WTC11 (cell line): ENCODE data around the gene LYZL4. TPM values are rescaled to one million over a fixed set of nuclear protein-coding genes. Genes with fewer than 3 reads are reported as not detected.
A peak's percentile ranks its signal among the peaks of the same experiment; 100 is the strongest.

ENCODE experiments used
- ATAC-seq: fragments of 200-7000 bp; cut with Tn5 transposase; 2 replicates; pipeline ENCODE4 v1.10.0; 2021; ENCODE audit warnings: mild to moderate bottlenecking, moderate library complexity
- CTCF ChIA-PET: fragments of 300-600 bp; sonication (Branson Sonifier 250); formaldehyde crosslinking; loops from one replicate; lab custom pipeline; 2021; ENCODE audit warnings: antibody characterized with exemption; lab: Charles Lee
- POLR2A ChIA-PET: fragments of 350-600 bp; sonication (Branson Sonifier 250); formaldehyde crosslinking; loops from one replicate; lab custom pipeline; 2021; ENCODE audit warnings: antibody characterized with exemption; lab: Charles Lee
- DNase-seq: peaks from one replicate; pipeline ENCODE4 v3.0.0; 2021; ENCODE audit warnings: low spot score
- H3K27ac Mint-ChIP-seq: 2 replicates; pipeline ENCODE4 v1.8.0; 2021; ENCODE audit warnings: mixed read lengths
- H3K27me3 Mint-ChIP-seq: 2 replicates; pipeline ENCODE4 v1.8.0; 2021; ENCODE audit warnings: low read depth, mild to moderate bottlenecking, moderate library complexity, mixed read lengths
- H3K36me3 Mint-ChIP-seq: 2 replicates; pipeline ENCODE4 v1.8.0; 2021; ENCODE audit warnings: mixed read lengths
- H3K4me1 Mint-ChIP-seq: 2 replicates; pipeline ENCODE4 v1.8.0; 2022; ENCODE audit warnings: mixed read lengths
- H3K4me3 Mint-ChIP-seq: 2 replicates; pipeline ENCODE4 v1.8.0; 2021; ENCODE audit warnings: mild to moderate bottlenecking, moderate library complexity, mixed read lengths
- H3K9me3 Mint-ChIP-seq: 2 replicates; pipeline ENCODE4 v1.8.0; 2021; ENCODE audit warnings: mixed read lengths
- ATF1 ChIP-seq: sonication (generic); formaldehyde crosslinking; IDR thresholded peaks from 2 replicates; pipeline ENCODE4 v1.8.1; 2023; ENCODE audit warnings: mild to moderate bottlenecking, moderate library complexity, missing genetic modification reagents
- E2F4 ChIP-seq: sonication (generic); formaldehyde crosslinking; IDR thresholded peaks from 2 replicates; pipeline ENCODE4 v1.8.1; 2022; ENCODE audit warnings: low read depth, mild to moderate bottlenecking, moderate library complexity, missing genetic modification reagents, borderline replicate concordance
- FOXJ3 ChIP-seq: sonication (generic); formaldehyde crosslinking; IDR thresholded peaks from 2 replicates; pipeline ENCODE4 v1.9.0; 2021; ENCODE audit warnings: missing genetic modification reagents, mild to moderate bottlenecking, borderline replicate concordance
- GTF2I ChIP-seq: fragments of 250-450 bp; sonication (Bioruptor Pico); conservative IDR thresholded peaks from 2 replicates; pipeline ENCODE4 v1.4.0; 2021; ENCODE audit warnings: mild to moderate bottlenecking
- HMGXB4 ChIP-seq: sonication (generic); formaldehyde crosslinking; IDR thresholded peaks from 2 replicates; pipeline ENCODE4 v1.8.1; 2023; ENCODE audit warnings: mild to moderate bottlenecking, moderate library complexity, missing genetic modification reagents
- NR3C1 ChIP-seq: sonication (generic); formaldehyde crosslinking; conservative IDR thresholded peaks from 2 replicates; pipeline ENCODE4 v1.8.1; 2023; ENCODE audit warnings: low read depth, mild to moderate bottlenecking, missing genetic modification reagents
- PREB ChIP-seq: sonication (generic); formaldehyde crosslinking; IDR thresholded peaks from 2 replicates; pipeline ENCODE4 v1.8.1; 2022; ENCODE audit warnings: mild to moderate bottlenecking, missing genetic modification reagents, moderate library complexity, borderline replicate concordance
- PRRX2 ChIP-seq: fragments of 250-450 bp; sonication (Bioruptor Pico); IDR thresholded peaks from 2 replicates; pipeline ENCODE4 v1.8.0; 2021; ENCODE audit warnings: mild to moderate bottlenecking
- ZNF396 ChIP-seq: fragments of 250-450 bp; sonication (Bioruptor Pico); IDR thresholded peaks from 2 replicates; pipeline ENCODE4 v1.8.0; 2021; ENCODE audit warnings: mild to moderate bottlenecking, moderate library complexity, borderline replicate concordance
- ZNF416 ChIP-seq: fragments of 250-450 bp; sonication (Bioruptor Pico); IDR thresholded peaks from 2 replicates; pipeline ENCODE4 v1.9.0; 2021; ENCODE audit warnings: mild to moderate bottlenecking, inconsistent platforms
- total RNA-seq: library from RNA; stranded (reverse); gene quantifications from 3 replicates; pipeline ENCODE4 v1.2.3, GENCODE V29; 2021
- TF ChIP-seq, protein P1 (sequence below): sonication (generic); formaldehyde crosslinking; IDR thresholded peaks from 2 replicates; pipeline ENCODE4 v1.8.1; 2022; ENCODE audit warnings: mild to moderate bottlenecking, moderate library complexity, missing genetic modification reagents
- TF ChIP-seq, protein P2 (sequence below): sonication (generic); formaldehyde crosslinking; IDR thresholded peaks from 2 replicates; pipeline ENCODE4 v1.8.1; 2023; ENCODE audit warnings: mild to moderate bottlenecking, missing genetic modification reagents, moderate library complexity
- TF ChIP-seq, protein P3 (sequence below): sonication (generic); formaldehyde crosslinking; IDR thresholded peaks from 2 replicates; pipeline ENCODE4 v1.8.1; 2022; ENCODE audit warnings: low read depth, missing genetic modification reagents, borderline replicate concordance
- TF ChIP-seq, protein P4 (sequence below): sonication (generic); formaldehyde crosslinking; IDR thresholded peaks from 2 replicates; pipeline ENCODE4 v1.8.0; 2022; ENCODE audit warnings: missing genetic modification reagents

Gene LYZL4
- total RNA-seq, 1 experiment from 2014 or later = not detected

GRCh38 chr3:42375121-42375800 lies 35.1 kb downstream of the LYZL4 start:
- no peak for ATAC-seq

DNA sequence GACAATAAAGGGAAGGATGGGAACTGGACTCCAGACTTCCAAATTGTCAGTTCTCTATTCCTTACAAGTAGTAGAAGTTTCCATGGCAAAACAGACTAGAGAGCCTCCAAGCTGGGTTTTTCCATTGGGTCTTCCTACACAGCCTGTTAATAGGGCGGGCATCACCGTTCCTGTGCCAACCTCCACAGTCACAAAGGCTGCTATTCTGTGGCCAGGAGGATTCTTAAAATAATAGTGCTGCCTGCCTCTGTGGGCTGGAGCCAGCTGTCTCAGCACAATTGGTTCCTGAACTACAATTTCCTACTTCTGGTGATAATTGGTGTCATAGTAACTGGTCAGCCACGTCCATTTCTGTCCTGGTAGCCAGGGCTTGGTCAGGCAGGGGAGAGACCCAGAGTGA lies 38.6 kb downstream of the LYZL4 start:
- peaks cover 11% of the 10 kb centered on the region for H3K9me3 Mint-ChIP-seq
- peaks cover 24% of the 10 kb centered on the region for H3K4me1 Mint-ChIP-seq
- H3K27ac Mint-ChIP-seq = no peak overlapping the region
- no peak overlapping the region for H3K4me3 Mint-ChIP-seq
- no peak for DNase-seq
- ChIA-PET CTCF (no interaction called here), POLR2A (no interaction called here)
- H3K27me3 Mint-ChIP-seq = no peaks in the 10 kb centered on the region
- peaks cover 7% of the 10 kb centered on the region; the same call in 1 of the 2 replicates for H3K36me3 Mint-ChIP-seq
- no peak for ATAC-seq
- TF ChIP-seq ZNF416 (CRISPR knock-in tag) (no peak), ZNF396 (CRISPR knock-in tag) (no peak)
- TF ChIP-seq, all 79 proteins: peak for 0

More at GRCh38 chr3:42375121-42375800, 35.1 kb downstream of the LYZL4 start:
- no peak overlapping the region for H3K27ac Mint-ChIP-seq
- H3K27me3 Mint-ChIP-seq = no peaks in the 10 kb centered on the region
- peaks cover 5% of the 10 kb centered on the region for H3K4me1 Mint-ChIP-seq
- DNase-seq = no peak
- POLR2A ChIA-PET = no interaction called here
- H3K9me3 Mint-ChIP-seq = peaks cover 9% of the 10 kb centered on the region
- H3K36me3 Mint-ChIP-seq = peaks cover 6% of the 10 kb centered on the region; the same call in 1 of the 2 replicates
- H3K4me3 Mint-ChIP-seq = no peak overlapping the region
- TF ChIP-seq ATF1 (CRISPR knock-in tag) (no peak), NR3C1 (CRISPR knock-in tag) (no peak), PREB (CRISPR knock-in tag) (no peak), GTF2I (no peak), FOXJ3 (CRISPR knock-in tag) (no peak), HMGXB4 (CRISPR knock-in tag) (no peak), E2F4 (CRISPR knock-in tag) (no peak)
- TF ChIP-seq, protein P1, sequence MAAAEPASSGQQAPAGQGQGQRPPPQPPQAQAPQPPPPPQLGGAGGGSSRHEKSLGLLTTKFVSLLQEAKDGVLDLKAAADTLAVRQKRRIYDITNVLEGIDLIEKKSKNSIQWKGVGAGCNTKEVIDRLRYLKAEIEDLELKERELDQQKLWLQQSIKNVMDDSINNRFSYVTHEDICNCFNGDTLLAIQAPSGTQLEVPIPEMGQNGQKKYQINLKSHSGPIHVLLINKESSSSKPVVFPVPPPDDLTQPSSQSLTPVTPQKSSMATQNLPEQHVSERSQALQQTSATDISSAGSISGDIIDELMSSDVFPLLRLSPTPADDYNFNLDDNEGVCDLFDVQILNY (CRISPR knock-in tag) = no peak
- TF ChIP-seq, protein P2, sequence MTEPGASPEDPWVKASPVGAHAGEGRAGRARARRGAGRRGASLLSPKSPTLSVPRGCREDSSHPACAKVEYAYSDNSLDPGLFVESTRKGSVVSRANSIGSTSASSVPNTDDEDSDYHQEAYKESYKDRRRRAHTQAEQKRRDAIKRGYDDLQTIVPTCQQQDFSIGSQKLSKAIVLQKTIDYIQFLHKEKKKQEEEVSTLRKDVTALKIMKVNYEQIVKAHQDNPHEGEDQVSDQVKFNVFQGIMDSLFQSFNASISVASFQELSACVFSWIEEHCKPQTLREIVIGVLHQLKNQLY (CRISPR knock-in tag) = no peak
- TF ChIP-seq, protein P3, sequence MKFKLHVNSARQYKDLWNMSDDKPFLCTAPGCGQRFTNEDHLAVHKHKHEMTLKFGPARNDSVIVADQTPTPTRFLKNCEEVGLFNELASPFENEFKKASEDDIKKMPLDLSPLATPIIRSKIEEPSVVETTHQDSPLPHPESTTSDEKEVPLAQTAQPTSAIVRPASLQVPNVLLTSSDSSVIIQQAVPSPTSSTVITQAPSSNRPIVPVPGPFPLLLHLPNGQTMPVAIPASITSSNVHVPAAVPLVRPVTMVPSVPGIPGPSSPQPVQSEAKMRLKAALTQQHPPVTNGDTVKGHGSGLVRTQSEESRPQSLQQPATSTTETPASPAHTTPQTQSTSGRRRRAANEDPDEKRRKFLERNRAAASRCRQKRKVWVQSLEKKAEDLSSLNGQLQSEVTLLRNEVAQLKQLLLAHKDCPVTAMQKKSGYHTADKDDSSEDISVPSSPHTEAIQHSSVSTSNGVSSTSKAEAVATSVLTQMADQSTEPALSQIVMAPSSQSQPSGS (CRISPR knock-in tag) = no peak
- CTCF ChIA-PET = no interaction called here

DNA sequence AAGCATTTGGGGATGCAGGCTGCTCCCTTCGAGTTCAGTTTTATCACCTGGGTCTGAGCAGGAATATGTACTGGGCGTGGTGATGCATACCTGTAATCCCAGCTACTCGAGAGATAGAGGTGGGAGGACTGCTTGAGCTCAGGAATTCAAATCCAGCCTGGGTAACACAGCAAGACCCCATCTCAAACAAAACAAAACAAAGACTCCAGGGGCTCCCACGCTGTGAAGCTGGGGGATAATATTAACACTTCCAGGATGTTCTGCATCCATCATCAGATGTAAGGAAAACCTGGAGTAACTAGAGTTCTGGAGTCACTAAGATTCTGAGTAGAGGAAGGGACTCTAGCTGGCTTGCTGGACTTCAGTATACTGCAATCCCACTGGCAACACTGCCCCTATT lies 40.6 kb downstream of the LYZL4 start:
- CTCF ChIA-PET = interaction anchor here (0.9 to 1.7 kb wide), 4 partner anchors 28 to 166 kb away, joined by 3 to 5 read pairs (median 4); no protein-coding TSS in a partner anchor
- TF ChIP-seq, protein P4, sequence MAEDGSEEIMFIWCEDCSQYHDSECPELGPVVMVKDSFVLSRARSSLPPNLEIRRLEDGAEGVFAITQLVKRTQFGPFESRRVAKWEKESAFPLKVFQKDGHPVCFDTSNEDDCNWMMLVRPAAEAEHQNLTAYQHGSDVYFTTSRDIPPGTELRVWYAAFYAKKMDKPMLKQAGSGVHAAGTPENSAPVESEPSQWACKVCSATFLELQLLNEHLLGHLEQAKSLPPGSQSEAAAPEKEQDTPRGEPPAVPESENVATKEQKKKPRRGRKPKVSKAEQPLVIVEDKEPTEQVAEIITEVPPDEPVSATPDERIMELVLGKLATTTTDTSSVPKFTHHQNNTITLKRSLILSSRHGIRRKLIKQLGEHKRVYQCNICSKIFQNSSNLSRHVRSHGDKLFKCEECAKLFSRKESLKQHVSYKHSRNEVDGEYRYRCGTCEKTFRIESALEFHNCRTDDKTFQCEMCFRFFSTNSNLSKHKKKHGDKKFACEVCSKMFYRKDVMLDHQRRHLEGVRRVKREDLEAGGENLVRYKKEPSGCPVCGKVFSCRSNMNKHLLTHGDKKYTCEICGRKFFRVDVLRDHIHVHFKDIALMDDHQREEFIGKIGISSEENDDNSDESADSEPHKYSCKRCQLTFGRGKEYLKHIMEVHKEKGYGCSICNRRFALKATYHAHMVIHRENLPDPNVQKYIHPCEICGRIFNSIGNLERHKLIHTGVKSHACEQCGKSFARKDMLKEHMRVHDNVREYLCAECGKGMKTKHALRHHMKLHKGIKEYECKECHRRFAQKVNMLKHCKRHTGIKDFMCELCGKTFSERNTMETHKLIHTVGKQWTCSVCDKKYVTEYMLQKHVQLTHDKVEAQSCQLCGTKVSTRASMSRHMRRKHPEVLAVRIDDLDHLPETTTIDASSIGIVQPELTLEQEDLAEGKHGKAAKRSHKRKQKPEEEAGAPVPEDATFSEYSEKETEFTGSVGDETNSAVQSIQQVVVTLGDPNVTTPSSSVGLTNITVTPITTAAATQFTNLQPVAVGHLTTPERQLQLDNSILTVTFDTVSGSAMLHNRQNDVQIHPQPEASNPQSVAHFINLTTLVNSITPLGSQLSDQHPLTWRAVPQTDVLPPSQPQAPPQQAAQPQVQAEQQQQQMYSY = peak; percentile 82
- no peak for TF ChIP-seq PRRX2 (CRISPR knock-in tag)
- Mint-ChIP-seq H3K27ac (no peak overlapping the region), H3K27me3 (no peaks in the 10 kb centered on the region; the same call in 1 of the 2 replicates), H3K9me3 (peaks cover 19% of the 10 kb centered on the region), H3K36me3 (peaks cover 12% of the 10 kb centered on the region), H3K4me3 (no peak overlapping the region), H3K4me1 (peaks cover 24% of the 10 kb centered on the region)
- ATAC-seq = peak; percentile 81
- POLR2A ChIA-PET = interaction anchor here (1.0 kb wide), 1 partner anchor 9 kb away, joined by 3 read pairs; no protein-coding TSS in a partner anchor
- no peak for DNase-seq
